Neural cell (in vitro differentiated cells): ENCODE data around the gene FASTK. TPM values are rescaled to one million over a fixed set of nuclear protein-coding genes. Genes with fewer than 3 reads are reported as not detected.

Experiments
- H2AFZ ChIP-seq: fragments of 200-600, 300-800 bp; sonication (generic), shearing (Covaris generic); 2 replicates; pipeline ENCODE4 v1.6.0; 2014; ENCODE audit warnings: low read depth, mild to moderate bottlenecking, antibody characterized with exemption, low read length, moderate library complexity
- H3F3A ChIP-seq: fragments of 200-600 bp; shearing (Covaris generic); 2 replicates; pipeline ENCODE4 v1.6.1; 2016; ENCODE audit warnings: mild to moderate bottlenecking, moderate library complexity, mixed read lengths, antibody characterized with exemption, low read length; ENCODE audit not compliant: insufficient read depth, poor library complexity, severe bottlenecking
- H3K27ac ChIP-seq: fragments of 200-600, 300-800 bp; sonication (generic), shearing (Covaris generic); 2 replicates; pipeline ENCODE4 v1.5.1; 2014; ENCODE audit warnings: mild to moderate bottlenecking, low read length, moderate library complexity
- H3K27me3 ChIP-seq: fragments of 300-800, 200-600 bp; sonication (generic), shearing (Covaris generic); 2 replicates; pipeline ENCODE4 v1.6.0; 2014; ENCODE audit warnings: mild to moderate bottlenecking, low read depth, low read length, moderate library complexity; ENCODE audit not compliant: insufficient read depth
- H3K36me3 ChIP-seq: fragments of 300-800, 200-600 bp; sonication (generic), shearing (Covaris generic); 2 replicates; pipeline ENCODE4 v1.5.1; 2014; ENCODE audit warnings: mild to moderate bottlenecking, antibody characterized with exemption, low read length, moderate library complexity; ENCODE audit not compliant: insufficient read depth
- H3K4me2 ChIP-seq: fragments of 300-800, 200-600 bp; sonication (generic), shearing (Covaris generic); 2 replicates; pipeline ENCODE4 v1.6.0; 2014; ENCODE audit warnings: mild to moderate bottlenecking, low read length
- H3K4me3 ChIP-seq: fragments of 300-800, 200-600 bp; sonication (generic), shearing (Covaris generic); 2 replicates; pipeline ENCODE4 v1.5.1; 2014; ENCODE audit warnings: mild to moderate bottlenecking, low read length, moderate library complexity
- H3K79me2 ChIP-seq: fragments of 200-600 bp; shearing (Covaris generic); replicated peaks from 2 replicates; pipeline ENCODE4 v1.6.0; 2014; ENCODE audit warnings: mild to moderate bottlenecking, low read length, moderate library complexity; ENCODE audit not compliant: insufficient read depth
- H3K9ac ChIP-seq: fragments of 300-800, 200-600 bp; sonication (generic), shearing (Covaris generic); 2 replicates; pipeline ENCODE4 v1.6.1; 2016; ENCODE audit warnings: mild to moderate bottlenecking, low read length, mixed read lengths
- H3K9me2 ChIP-seq: fragments of 200-600 bp; shearing (Covaris generic); 2 replicates; pipeline ENCODE4 v1.6.1; 2016; ENCODE audit warnings: mild to moderate bottlenecking, low read length, mixed read lengths; ENCODE audit not compliant: insufficient read depth
- H3K9me3 ChIP-seq: fragments of 200-600, 300-800 bp; sonication (generic), shearing (Covaris generic); 2 replicates; pipeline ENCODE4 v1.6.1; 2016; ENCODE audit warnings: mild to moderate bottlenecking, mixed run types, low read length, moderate library complexity, mixed read lengths
- H4K20me1 ChIP-seq: fragments of 200-600 bp; shearing (Covaris generic); 2 replicates; pipeline ENCODE4 v1.6.1; 2016; ENCODE audit warnings: mild to moderate bottlenecking, mixed run types; ENCODE audit not compliant: insufficient read depth
- CTCF ChIP-seq: fragments of 450-650 bp; IDR thresholded peaks from 2 replicates; pipeline ENCODE4 v1.5.1; 2014; ENCODE audit warnings: antibody characterized with exemption, mild to moderate bottlenecking, moderate library complexity; ENCODE audit not compliant: poor library complexity, severe bottlenecking
- EP300 ChIP-seq: fragments of 450-650 bp; conservative IDR thresholded peaks from 2 replicates; pipeline ENCODE4 v1.6.1; 2014; ENCODE audit warnings: antibody characterized with exemption, mild to moderate bottlenecking, moderate library complexity; ENCODE audit not compliant: poor library complexity, severe bottlenecking
- EZH2 ChIP-seq: fragments of 200-600, 300-800 bp; shearing (Covaris generic), sonication (generic); IDR thresholded peaks from 2 replicates; pipeline ENCODE4 v1.6.1; 2014; ENCODE audit warnings: antibody characterized with exemption, low read length, borderline replicate concordance, mild to moderate bottlenecking; ENCODE audit not compliant: insufficient read depth, poor library complexity, severe bottlenecking
- MXI1 ChIP-seq: fragments of 450-650 bp; conservative IDR thresholded peaks from 2 replicates; pipeline ENCODE4 v1.6.1; 2014; ENCODE audit warnings: antibody characterized with exemption, mild to moderate bottlenecking; ENCODE audit not compliant: poor library complexity, severe bottlenecking
- POLR2AphosphoS5 ChIP-seq: IDR thresholded peaks from 2 replicates; pipeline ENCODE4 v1.6.1; 2012
- RAD21 ChIP-seq: fragments of 450-650 bp; conservative IDR thresholded peaks from 2 replicates; pipeline ENCODE4 v1.6.1; 2014; ENCODE audit warnings: antibody characterized with exemption, mild to moderate bottlenecking, moderate library complexity
- REST ChIP-seq: IDR thresholded peaks from 2 replicates; pipeline ENCODE4 v1.6.1; 2012; ENCODE audit warnings: borderline replicate concordance
- SMC3 ChIP-seq: fragments of 450-650 bp; conservative IDR thresholded peaks from 2 replicates; pipeline ENCODE4 v1.6.1; 2014; ENCODE audit warnings: antibody characterized with exemption, mild to moderate bottlenecking, moderate library complexity; ENCODE audit not compliant: poor library complexity
- TAF1 ChIP-seq: IDR thresholded peaks from 2 replicates; pipeline ENCODE4 v1.6.1; 2012; ENCODE audit warnings: low read depth
- polyA plus RNA-seq: library from polyadenylated mRNA; depleted of rRNA; stranded (reverse); fragments of >200 nt; gene quantifications from 2 replicates; pipeline ENCODE4 v1.2.3, GENCODE V29; 2014

The FASTK gene
- polyA plus RNA-seq, 1 donor from 2014 or later, result 147 TPM

- no peaks in the 10 kb centered on the region for H3K9me3 ChIP-seq
- H3K4me2 ChIP-seq, result no peak overlapping the region
- peaks cover 69% of the 10 kb centered on the region for H3K79me2 ChIP-seq
- no peaks in the 10 kb centered on the region for H3K9me2 ChIP-seq
- TF ChIP-seq POLR2AphosphoS5, result no peak
- no peak for TF ChIP-seq CTCF
- TF ChIP-seq RAD21, result no peak
- TF ChIP-seq MXI1, result no peak
- TF ChIP-seq REST, result no peak
- TF ChIP-seq EP300, result no peak
- no peak for TF ChIP-seq SMC3
- TF ChIP-seq EZH2, result no peak
- TF ChIP-seq TAF1, result no peak
- H3F3A ChIP-seq, result no peaks in the 10 kb centered on the region
- no peaks in the 10 kb centered on the region for H3K27me3 ChIP-seq
- H2AFZ ChIP-seq, result no peak overlapping the region
- no peaks in the 10 kb centered on the region for H3K36me3 ChIP-seq
- peaks cover 27% of the 10 kb centered on the region for H4K20me1 ChIP-seq
- H3K4me3 ChIP-seq, result no peak overlapping the region
- no peak overlapping the region for H3K27ac ChIP-seq
- no peak overlapping the region for H3K9ac ChIP-seq
Measured at GRCh38 chr7:151094675-151095074, 14.1 kb upstream of the FASTK start.

GRCh38 chr7:151093748-151094147 lies 13.1 kb upstream of the FASTK start:
- Histone ChIP-seq H3K79me2 (peaks cover 73% of the 10 kb centered on the region), H2AFZ (no peak overlapping the region), H3K9me3 (no peaks in the 10 kb centered on the region), H3F3A (no peaks in the 10 kb centered on the region), H3K27me3 (no peaks in the 10 kb centered on the region), H4K20me1 (peaks cover 33% of the 10 kb centered on the region), H3K4me3 (no peak overlapping the region), H3K36me3 (no peaks in the 10 kb centered on the region), H3K9me2 (no peaks in the 10 kb centered on the region), H3K4me2 (no peak overlapping the region), H3K27ac (no peak overlapping the region), H3K9ac (no peak overlapping the region)
- no peak for TF ChIP-seq EZH2
- TF ChIP-seq EP300, result no peak
- no peak for TF ChIP-seq POLR2AphosphoS5

- Histone ChIP-seq H2AFZ (no peak overlapping the region), H3K9ac (no peak overlapping the region), H3K79me2 (peaks cover 79% of the 10 kb centered on the region), H3K9me2 (no peaks in the 10 kb centered on the region), H3K27me3 (no peaks in the 10 kb centered on the region), H3K9me3 (no peaks in the 10 kb centered on the region), H3K36me3 (no peaks in the 10 kb centered on the region), H4K20me1 (peaks cover 46% of the 10 kb centered on the region), H3F3A (peaks cover 3% of the 10 kb centered on the region), H3K4me2 (no peak overlapping the region), H3K4me3 (no peak overlapping the region), H3K27ac (no peak overlapping the region)
- no peak for TF ChIP-seq REST
- no peak for TF ChIP-seq CTCF
- no peak for TF ChIP-seq EZH2
- no peak for TF ChIP-seq EP300
- no peak for TF ChIP-seq TAF1
- no peak for TF ChIP-seq SMC3
- TF ChIP-seq MXI1, result no peak
- TF ChIP-seq RAD21, result no peak
- TF ChIP-seq POLR2AphosphoS5, result no peak
Measured at GRCh38 chr7:151091988-151092387, 11.4 kb upstream of the FASTK start.
